Tibial nerve (tissue), 4 donors: ENCODE results near the gene OPALIN. TPM values are rescaled to one million over a fixed set of nuclear protein-coding genes. Genes with fewer than 3 reads are reported as not detected.

Experiments
- DNase-seq, 2 donors: peaks; one replicate each; pipeline ENCODE4 v3.0.0-alpha.2; 2019; ENCODE audit warnings: low spot score in 2 of 2
- H3K27ac ChIP-seq, 4 donors: fragments of 200-600 bp; sonication (generic) in 3 of 4; one replicate each; pipeline ENCODE4 v1.5.1; 2017 to 2019; ENCODE audit warnings: mild to moderate bottlenecking in 1 of 4
- H3K27me3 ChIP-seq, 2 donors: fragments of 200-600 bp; sonication (generic) in 1 of 2; one replicate each; pipeline versions ENCODE4 v1.5.1 to v1.6.0; 2017 to 2019
- H3K36me3 ChIP-seq, 3 donors: fragments of 200-600 bp; sonication (generic); one replicate each; pipeline ENCODE4 v1.5.1; 2018 to 2019
- H3K4me1 ChIP-seq, 4 donors: fragments of 200-600 bp; sonication (generic) in 3 of 4; one replicate each; pipeline ENCODE4 v1.5.1; 2017 to 2019
- H3K4me3 ChIP-seq, 4 donors: fragments of 200-600 bp; sonication (generic) in 3 of 4; one replicate each; pipeline ENCODE4 v1.5.1; 2017 to 2019; ENCODE audit warnings: mild to moderate bottlenecking in 1 of 4, moderate library complexity in 1 of 4
- H3K9me3 ChIP-seq, 4 donors: fragments of 200-600 bp; sonication (generic) in 3 of 4; one replicate each; pipeline ENCODE4 v1.5.1; 2017 to 2019
- CTCF ChIP-seq, 5 experiments: fragments of 200-600 bp in 3 of 5; fragments of 450-650 bp in 2 of 5; sonication (generic) in 3 of 5; IDR thresholded peaks; one replicate each; pipeline ENCODE4 v1.5.1; 2016 to 2019; ENCODE audit warnings: antibody characterized with exemption in 5 of 5, mild to moderate bottlenecking in 3 of 5, moderate library complexity in 2 of 5
- EP300 ChIP-seq, 2 donors: sonication (generic); formaldehyde crosslinking; IDR thresholded peaks; one replicate each; pipeline ENCODE4 v1.6.1; 2017; ENCODE audit warnings: antibody characterized with exemption in 2 of 2, mild to moderate bottlenecking in 1 of 2
- POLR2A ChIP-seq, 2 donors: fragments of 450-650 bp; IDR thresholded peaks; one replicate each; pipeline ENCODE4 v1.6.1; 2017; ENCODE audit warnings: antibody characterized with exemption in 2 of 2, mild to moderate bottlenecking in 2 of 2, moderate library complexity in 2 of 2
- WGBS, 2 donors: methylation state at CpG; one replicate each; pipeline ENCODE4 v1.1.5; 2018; 5-methylcytosine and 5-hydroxymethylcytosine counted together
- total RNA-seq, 4 donors: library from RNA; depleted of rRNA; stranded (reverse); fragments of >200 nt; gene quantifications; one replicate each; pipeline ENCODE4 v1.1.0, GENCODE V29; 2016

Gene OPALIN
- total RNA-seq, 4 donors from 2014 or later, result not detected

- Histone ChIP-seq H3K4me1 (peaks cover 0 to 8% (median 0%) of the 10 kb centered on the region in 4 donors), H3K4me3 (no peak overlapping the region), H3K36me3 (no peaks in the 10 kb centered on the region), H3K27me3 (no peaks in the 10 kb centered on the region), H3K9me3 (no peaks in the 10 kb centered on the region), H3K27ac (no peak overlapping the region)
- TF ChIP-seq EP300 (IDR thresholded peaks at IDR 0.05) (no peak), POLR2A (IDR thresholded peaks at IDR 0.05) (no peak), CTCF (IDR thresholded peaks at IDR 0.05) (no peak)
- WGBS, 2 donors, result 86 to 91% methylated on average over 7 of the region's 7 CpGs
- no peak for DNase-seq
These were observed 22.0 kb upstream of the OPALIN start for GRCh38 chr10:96380821-96381220.

- no peak for DNase-seq
- no peak overlapping the region for H3K4me3 ChIP-seq
- no peak overlapping the region for H3K27ac ChIP-seq
- no peaks in the 10 kb centered on the region for H3K27me3 ChIP-seq
- peaks cover 0 to 16% (median 0%) of the 10 kb centered on the region in 4 donors for H3K4me1 ChIP-seq
- no peak for TF ChIP-seq POLR2A (IDR thresholded peaks at IDR 0.05)
- TF ChIP-seq EP300 (IDR thresholded peaks at IDR 0.05), result no peak
- no peak for TF ChIP-seq CTCF (IDR thresholded peaks at IDR 0.05)
- no peaks in the 10 kb centered on the region for H3K36me3 ChIP-seq
- 86% methylated on average over 8 of the region's 8 CpGs for WGBS, 2 donors
- no peaks in the 10 kb centered on the region for H3K9me3 ChIP-seq
These were observed 21.0 kb upstream of the OPALIN start for GRCh38 chr10:96379758-96380157.

GRCh38 chr10:96378741-96379140 lies 19.9 kb upstream of the OPALIN start:
- no peak for TF ChIP-seq POLR2A (IDR thresholded peaks at IDR 0.05)
- no peak for TF ChIP-seq EP300 (IDR thresholded peaks at IDR 0.05)

GRCh38 chr10:96377816-96378294 lies 19.1 kb upstream of the OPALIN start:
- WGBS, 2 donors, result 40 to 60% methylated on average over 6 of the region's 6 CpGs
- Histone ChIP-seq H3K27ac (no peak overlapping the region), H3K4me3 (no peak overlapping the region), H3K36me3 (no peaks in the 10 kb centered on the region), H3K4me1 (peaks cover 0 to 20% (median 0%) of the 10 kb centered on the region in 4 donors), H3K9me3 (no peaks in the 10 kb centered on the region), H3K27me3 (no peaks in the 10 kb centered on the region)
- DNase-seq, result peak in 1 of 2 donors; percentile 18
- TF ChIP-seq POLR2A (IDR thresholded peaks at IDR 0.05) (no peak), CTCF (IDR thresholded peaks at IDR 0.05) (no peak), EP300 (IDR thresholded peaks at IDR 0.05) (no peak)

More at GRCh38 chr10:96378741-96379140, 19.9 kb upstream of the OPALIN start:
- DNase-seq, result no peak
- 90 to 91% methylated on average over 15 of the region's 15 CpGs for WGBS, 2 donors
- no peaks in the 10 kb centered on the region for H3K9me3 ChIP-seq
- H3K4me1 ChIP-seq, result peaks cover 0 to 20% (median 0%) of the 10 kb centered on the region in 4 donors
- no peaks in the 10 kb centered on the region for H3K27me3 ChIP-seq
- no peaks in the 10 kb centered on the region for H3K36me3 ChIP-seq
- H3K27ac ChIP-seq, result no peak overlapping the region
- H3K4me3 ChIP-seq, result no peak overlapping the region

GRCh38 chr10:96376483-96376882 lies 17.7 kb upstream of the OPALIN start:
- Histone ChIP-seq H3K4me3 (no peak overlapping the region), H3K36me3 (no peaks in the 10 kb centered on the region), H3K4me1 (peaks cover 0 to 20% (median 0%) of the 10 kb centered on the region in 4 donors), H3K27ac (no peak overlapping the region), H3K9me3 (no peaks in the 10 kb centered on the region), H3K27me3 (no peaks in the 10 kb centered on the region)
- no peak for DNase-seq
- TF ChIP-seq CTCF (IDR thresholded peaks at IDR 0.05) (no peak), POLR2A (IDR thresholded peaks at IDR 0.05) (no peak)
- WGBS, 2 donors, result 76 to 81% methylated on average over 7 of the region's 7 CpGs
